ENCODE measurements around the gene BTG1. TPM values are rescaled to one million over a fixed set of nuclear protein-coding genes. Genes with fewer than 3 reads are reported as not detected.
A peak's percentile ranks its signal among the peaks of the same experiment; 100 is the strongest.
"Not testable (repeated sequence)": the region's sequence is repeated elsewhere in the genome, so short reads cannot be mapped to it uniquely, and the experiment has no call there.

The BTG1 gene
- total and polyA plus RNA-seq, 8 donors: 29.0 to 183 (median 127) TPM

- peaks cover 13 to 27% (median 24%) of the 10 kb centered on the region in 3 donors for H3K4me1 ChIP-seq
- peak in 1 of 6 donors; percentile 46 for DNase-seq
Measured at GRCh38 chr12:92098594-92099380, 46.9 kb downstream of the BTG1 start.

GRCh38 chr12:92096346-92097136, 49.1 kb downstream of the BTG1 start:
- peak overlapping the region in 2 of 4 donors; percentile 55 to 64 for H3K27ac ChIP-seq
- FAIRE-seq (no peak), DNase-seq (no peak), ATAC-seq (no peak)
- H3K36me3 ChIP-seq: no peaks in the 10 kb centered on the region
- no peaks in the 10 kb centered on the region for H3K27me3 ChIP-seq
- WGBS, 2 donors: 46 to 52% methylated on average over 2 of the region's 2 CpGs
- H3K4me3 ChIP-seq: peak overlapping the region in 1 of 4 donors; percentile 1
- H3K4me1 ChIP-seq: peaks cover 13 to 27% (median 24%) of the 10 kb centered on the region in 3 donors
- no peak for TF ChIP-seq CTCF (IDR thresholded peaks at IDR 0.05)
- intact Hi-C loops (cut with DNase I): no loop called here
- no peaks in the 10 kb centered on the region for H3K9me3 ChIP-seq

More at GRCh38 chr12:92098594-92099380, 46.9 kb downstream of the BTG1 start:
- Histone ChIP-seq H3K9me3 (no peaks in the 10 kb centered on the region), H3K36me3 (no peaks in the 10 kb centered on the region), H3K27ac (peak overlapping the region in 2 of 4 donors; percentile 55 to 64), H3K4me3 (no peak overlapping the region), H3K27me3 (no peaks in the 10 kb centered on the region)
- intact Hi-C loops (cut with DNase I): no loop called here
- no peak for FAIRE-seq
- TF ChIP-seq CTCF (IDR thresholded peaks at IDR 0.05): no peak
- 10 to 13% methylated on average over 1 of the region's 1 CpG for WGBS, 2 donors
- peak; percentile 66 to 82 (median 82) for ATAC-seq

- Histone ChIP-seq H3K4me1 (peaks cover 13 to 27% (median 23%) of the 10 kb centered on the region in 3 donors), H3K27ac (peak overlapping the region in 1 of 4 donors; percentile 37), H3K27me3 (no peaks in the 10 kb centered on the region), H3K4me3 (no peak overlapping the region), H3K36me3 (no peaks in the 10 kb centered on the region), H3K9me3 (no peaks in the 10 kb centered on the region)
- DNase-seq (no peak), FAIRE-seq (no peak), ATAC-seq (peak; percentile 17 to 48 (median 43))
- intact Hi-C loops (cut with DNase I): no loop called here
- 3 to 9% methylated on average over 1 of the region's 1 CpG for WGBS, 2 donors
- TF ChIP-seq CTCF (IDR thresholded peaks at IDR 0.05): no peak
Measured at GRCh38 chr12:92094751-92095161, 50.9 kb downstream of the BTG1 start.

GRCh38 chr12:92094301-92094700, 51.3 kb downstream of the BTG1 start:
- H3K4me3 ChIP-seq; FAIRE-seq; H3K27me3 ChIP-seq; intact Hi-C loops (cut with DNase I); H3K36me3 ChIP-seq; H3K9me3 ChIP-seq; ATAC-seq; DNase-seq: not testable (repeated sequence)
- Histone ChIP-seq H3K4me1 (peaks cover 13 to 29% (median 23%) of the 10 kb centered on the region in 3 donors), H3K27ac (peak overlapping the region in 1 of 4 donors; percentile 37)
- 76 to 78% methylated on average over 3 of the region's 3 CpGs for WGBS, 2 donors
